ENCODE data around the gene CEP290. TPM values are rescaled to one million over a fixed set of nuclear protein-coding genes. Genes with fewer than 3 reads are reported as not detected.

Gene CEP290, protein sequence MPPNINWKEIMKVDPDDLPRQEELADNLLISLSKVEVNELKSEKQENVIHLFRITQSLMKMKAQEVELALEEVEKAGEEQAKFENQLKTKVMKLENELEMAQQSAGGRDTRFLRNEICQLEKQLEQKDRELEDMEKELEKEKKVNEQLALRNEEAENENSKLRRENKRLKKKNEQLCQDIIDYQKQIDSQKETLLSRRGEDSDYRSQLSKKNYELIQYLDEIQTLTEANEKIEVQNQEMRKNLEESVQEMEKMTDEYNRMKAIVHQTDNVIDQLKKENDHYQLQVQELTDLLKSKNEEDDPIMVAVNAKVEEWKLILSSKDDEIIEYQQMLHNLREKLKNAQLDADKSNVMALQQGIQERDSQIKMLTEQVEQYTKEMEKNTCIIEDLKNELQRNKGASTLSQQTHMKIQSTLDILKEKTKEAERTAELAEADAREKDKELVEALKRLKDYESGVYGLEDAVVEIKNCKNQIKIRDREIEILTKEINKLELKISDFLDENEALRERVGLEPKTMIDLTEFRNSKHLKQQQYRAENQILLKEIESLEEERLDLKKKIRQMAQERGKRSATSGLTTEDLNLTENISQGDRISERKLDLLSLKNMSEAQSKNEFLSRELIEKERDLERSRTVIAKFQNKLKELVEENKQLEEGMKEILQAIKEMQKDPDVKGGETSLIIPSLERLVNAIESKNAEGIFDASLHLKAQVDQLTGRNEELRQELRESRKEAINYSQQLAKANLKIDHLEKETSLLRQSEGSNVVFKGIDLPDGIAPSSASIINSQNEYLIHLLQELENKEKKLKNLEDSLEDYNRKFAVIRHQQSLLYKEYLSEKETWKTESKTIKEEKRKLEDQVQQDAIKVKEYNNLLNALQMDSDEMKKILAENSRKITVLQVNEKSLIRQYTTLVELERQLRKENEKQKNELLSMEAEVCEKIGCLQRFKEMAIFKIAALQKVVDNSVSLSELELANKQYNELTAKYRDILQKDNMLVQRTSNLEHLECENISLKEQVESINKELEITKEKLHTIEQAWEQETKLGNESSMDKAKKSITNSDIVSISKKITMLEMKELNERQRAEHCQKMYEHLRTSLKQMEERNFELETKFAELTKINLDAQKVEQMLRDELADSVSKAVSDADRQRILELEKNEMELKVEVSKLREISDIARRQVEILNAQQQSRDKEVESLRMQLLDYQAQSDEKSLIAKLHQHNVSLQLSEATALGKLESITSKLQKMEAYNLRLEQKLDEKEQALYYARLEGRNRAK (N-terminal part only)
- 20.3 TPM for total RNA-seq

DNA sequence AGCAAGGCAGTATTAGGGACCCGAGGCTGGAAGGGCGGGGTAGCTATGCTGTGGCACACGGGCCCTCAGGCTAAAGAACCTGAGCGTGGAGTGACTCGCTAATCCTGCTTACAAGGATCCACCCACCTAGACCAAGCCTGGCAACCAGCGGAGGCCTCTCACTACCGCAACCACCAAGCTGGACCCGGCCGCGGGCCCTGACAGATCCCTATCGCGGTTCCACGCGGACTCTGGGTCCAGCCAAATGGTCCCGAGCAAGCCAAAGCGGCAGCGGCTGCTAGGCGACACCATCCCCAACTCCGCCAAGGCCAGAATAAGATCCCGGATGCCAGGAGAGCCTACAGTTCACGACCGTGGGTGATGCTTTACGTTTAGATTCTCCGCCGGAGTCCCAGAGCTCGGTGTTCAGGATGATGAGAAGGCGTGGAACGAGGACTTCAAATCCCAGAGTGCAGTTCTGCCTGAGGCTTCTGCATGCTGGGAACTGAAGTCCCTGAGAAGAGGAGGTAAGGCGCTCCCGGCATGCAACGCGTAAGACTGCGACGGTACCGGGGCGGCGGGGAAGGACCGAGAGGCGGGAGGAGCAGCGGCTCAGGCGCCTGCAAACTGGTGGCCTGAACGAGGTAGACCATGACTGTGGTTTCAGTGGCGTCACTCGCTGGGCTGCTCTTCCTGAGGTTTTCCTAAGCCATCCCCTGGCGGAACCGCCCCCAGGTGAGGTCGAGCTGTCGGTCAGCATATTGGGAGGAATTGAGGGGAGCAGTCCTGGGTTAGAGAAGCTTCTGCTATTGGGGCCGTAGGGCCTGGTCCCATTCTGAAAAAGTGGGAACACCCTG lies at the start of gene CEP290, which contains the start of gene TMTC3:
Gene CEP290 (minus strand): TSS at position 315 of the 836 bp plus-strand sequence. CDS start 781 bp downstream, outside the sequence.
Gene TMTC3 (plus strand): TSS at position 534 of the 836 bp plus-strand sequence. CDS start 6,009 bp downstream, outside the sequence.

DNA sequence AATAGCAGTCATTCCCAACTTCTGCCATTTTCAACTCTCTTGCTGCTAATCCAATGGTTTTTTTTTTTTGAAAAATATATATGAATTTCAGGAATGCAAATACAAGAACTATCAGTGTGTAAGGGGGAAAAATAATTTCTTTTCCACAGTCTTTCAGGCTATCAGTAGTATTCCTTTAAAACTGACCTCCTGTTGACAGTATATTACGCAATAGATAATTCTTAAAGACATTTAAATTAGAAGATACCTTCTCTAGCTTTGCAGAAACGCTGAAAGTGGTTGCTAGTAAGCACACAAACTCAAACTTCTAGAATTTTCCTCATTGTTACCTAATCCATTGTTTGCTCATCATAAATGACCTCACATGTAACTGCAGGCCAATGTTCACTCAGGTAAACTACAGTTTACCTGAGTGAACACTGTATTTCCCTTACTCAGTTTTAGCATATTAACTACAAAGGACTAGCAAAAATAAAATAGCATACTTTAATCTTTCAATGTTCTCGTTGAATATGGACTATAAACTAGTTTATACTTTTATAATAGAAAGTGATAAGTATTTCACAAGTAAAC lies 112.7 kb downstream of the CEP290 start, which contains the start of gene C12orf50:
Gene C12orf50 (minus strand): TSS at position 309 of the 573 bp plus-strand sequence. CDS start 2,439 bp downstream, outside the sequence.

Small RNAs within 50 kb of the gene (small RNA-seq; reads per million reads assigned to genes)
- gene RNA5SP364 (ENCODE audit: low replicate concordance) = not detected

Other genes starting within 250 kb of the CEP290 start
- not detected for gene C12orf50, start 112.7 kb downstream of the CEP290 start, total RNA-seq
- 37.1 TPM for gene TMTC3, start 219 bp upstream of the CEP290 start, total RNA-seq

Measured in metanephros (tissue), 2 donors.